GM19043 (cell line): Measurements from ENCODE around the gene SUGP2.

Experiments
- ATAC-seq: cut with Tn5 transposase; IDR thresholded peaks from one replicate; pipeline ENCODE4 v1.9.1; 2021; ENCODE audit warnings: low read depth; ENCODE audit not compliant: unreplicated experiment

Gene SUGP2

DNA sequence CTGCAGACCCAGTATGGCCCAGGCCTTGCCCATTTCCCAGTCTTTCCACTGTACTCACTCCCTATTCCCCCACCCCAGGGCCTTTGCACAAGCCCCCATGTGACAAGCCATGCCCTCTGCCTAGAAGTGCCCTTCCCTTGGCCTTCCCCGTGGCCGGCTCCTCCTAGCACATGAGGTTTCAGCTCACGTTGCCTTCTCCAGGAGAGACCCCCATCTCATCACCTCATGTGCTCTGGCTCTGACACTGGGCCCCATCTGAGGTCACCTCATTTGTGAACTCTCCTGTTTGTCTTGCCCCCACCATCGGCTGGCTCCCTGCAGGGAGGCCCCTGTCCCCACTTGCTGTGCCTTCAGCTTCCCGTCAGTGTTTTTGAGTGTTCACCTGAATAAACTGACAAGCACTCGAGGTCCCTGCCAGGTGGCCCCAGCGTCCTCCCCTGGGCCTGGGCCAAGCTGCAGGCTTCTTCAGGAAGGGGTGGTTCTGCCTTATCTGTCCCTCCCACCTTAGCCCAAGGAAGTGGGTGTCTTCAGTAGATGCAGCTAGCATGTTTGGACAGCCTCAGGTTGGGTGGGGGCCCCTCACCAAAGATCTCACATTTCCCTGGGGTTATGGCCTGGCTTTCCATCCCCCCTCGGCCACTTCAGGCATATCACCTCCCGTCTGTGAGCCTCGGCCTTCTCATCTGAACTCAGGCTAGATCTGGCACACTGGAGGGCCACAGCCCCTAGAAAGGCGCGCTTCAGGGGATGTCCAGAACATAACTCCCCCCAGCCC, 26.7 kb upstream of the SUGP2 start:
- no peak for ATAC-seq

DNA sequence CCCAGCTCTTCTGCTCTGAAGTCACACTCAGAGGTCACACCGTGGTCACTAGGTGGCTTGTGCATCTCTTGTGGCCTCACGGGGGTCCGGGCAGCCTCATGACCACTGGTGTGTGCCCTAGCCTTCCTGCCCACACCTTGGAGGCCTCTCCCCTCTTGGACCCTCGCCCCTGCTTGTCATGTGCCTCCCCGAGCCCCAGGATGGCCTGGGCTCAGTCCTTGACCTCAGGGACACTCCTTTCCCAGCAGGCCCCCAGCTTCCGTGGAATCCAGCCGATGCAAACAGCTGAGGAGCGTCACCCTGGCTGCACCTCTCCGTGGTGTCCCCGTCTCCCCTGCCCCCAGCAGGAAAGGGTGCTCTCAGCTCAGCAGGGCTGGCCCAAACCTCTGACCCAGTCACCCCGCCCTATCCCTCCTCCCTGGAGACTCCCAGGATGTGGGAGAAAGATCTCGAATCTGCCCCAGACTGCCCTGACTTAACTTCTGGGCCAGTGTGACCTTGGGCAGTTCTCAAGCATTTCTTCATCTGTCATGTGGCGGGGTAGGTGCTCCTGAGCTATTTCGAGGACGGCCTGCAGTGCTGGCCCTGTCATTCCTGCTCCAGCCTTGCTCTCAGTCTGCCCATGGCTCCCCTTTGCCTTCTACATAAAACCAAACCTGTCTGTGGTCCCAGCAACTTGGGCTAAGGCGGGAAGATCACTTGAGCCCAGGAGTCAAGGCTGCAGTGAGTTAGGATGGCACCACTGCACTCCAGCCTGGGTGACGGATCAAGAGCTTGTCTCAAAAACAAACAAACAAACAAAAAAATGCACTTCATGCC, 25.9 kb upstream of the SUGP2 start:
- no peak for ATAC-seq

DNA sequence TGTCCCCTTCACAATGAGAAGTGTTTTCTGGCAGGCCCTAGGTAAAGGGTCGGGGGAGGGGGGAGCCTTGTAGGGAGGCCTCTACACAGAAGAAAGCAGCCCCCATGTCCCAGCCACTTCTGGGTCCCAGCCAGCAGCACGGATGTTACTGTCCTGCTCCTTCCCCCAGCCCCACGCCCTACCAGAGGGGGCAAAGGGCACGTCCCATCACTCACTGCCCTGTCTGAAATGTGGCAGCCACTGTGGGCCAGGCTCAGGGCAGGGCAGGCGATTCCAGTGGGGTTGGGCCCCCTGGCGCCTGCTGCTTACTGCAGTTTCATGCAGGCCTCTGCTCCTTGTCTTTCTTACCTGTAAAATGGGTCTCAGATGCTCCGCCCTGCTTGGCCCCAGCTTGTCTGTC, 24.4 kb upstream of the SUGP2 start:
- no peak for ATAC-seq

DNA sequence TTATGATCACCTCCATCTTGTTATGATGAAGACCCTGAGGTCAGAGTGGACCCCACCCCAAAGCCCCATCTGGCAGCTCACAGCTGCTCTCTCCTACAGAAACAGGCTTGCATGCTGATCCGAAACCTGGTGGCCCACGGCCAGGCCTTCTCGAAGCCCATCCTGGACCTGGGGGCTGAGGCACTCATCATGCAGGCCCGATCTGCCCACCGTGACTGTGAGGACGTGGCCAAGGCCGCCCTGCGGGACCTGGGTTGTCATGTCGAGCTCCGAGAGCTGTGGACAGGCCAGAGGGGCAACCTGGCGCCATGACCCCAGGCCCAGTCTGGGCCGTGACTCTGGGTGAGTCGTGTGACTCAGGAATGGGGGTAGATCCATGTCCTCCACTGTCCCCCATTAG, 24.0 kb upstream of the SUGP2 start:
- no peak for ATAC-seq

DNA sequence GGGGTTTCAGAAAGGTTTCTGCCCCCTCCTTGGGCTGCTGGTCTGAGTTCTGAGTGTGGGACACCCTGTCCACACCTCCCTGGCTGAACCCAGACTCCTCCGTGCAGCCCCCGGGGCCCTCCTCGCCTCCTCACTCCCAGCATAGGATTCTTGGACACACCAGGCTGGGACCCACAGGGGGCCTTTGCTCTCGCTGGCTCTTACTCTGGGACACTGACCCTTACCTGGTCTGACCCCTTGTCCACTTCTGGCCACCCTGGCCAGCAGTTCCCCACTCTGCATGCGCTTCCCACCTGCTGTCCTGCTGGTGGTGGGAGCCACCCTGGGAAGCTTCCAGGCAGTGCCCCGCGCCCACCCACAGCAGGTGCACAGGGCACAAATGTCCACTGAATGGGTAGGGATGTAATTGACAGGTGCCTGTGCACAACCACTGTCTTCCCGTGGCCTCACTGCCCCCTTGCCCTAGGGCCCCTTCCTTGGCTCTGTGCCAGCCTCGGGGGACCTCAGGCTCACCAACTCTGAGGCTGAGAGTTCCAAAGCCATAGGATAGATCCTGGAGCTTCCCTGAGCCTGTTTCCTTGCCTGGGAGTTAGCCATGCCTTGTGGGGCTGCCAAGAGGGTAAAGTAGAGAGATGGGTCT, 23.4 kb upstream of the SUGP2 start:
- no peak for ATAC-seq

DNA sequence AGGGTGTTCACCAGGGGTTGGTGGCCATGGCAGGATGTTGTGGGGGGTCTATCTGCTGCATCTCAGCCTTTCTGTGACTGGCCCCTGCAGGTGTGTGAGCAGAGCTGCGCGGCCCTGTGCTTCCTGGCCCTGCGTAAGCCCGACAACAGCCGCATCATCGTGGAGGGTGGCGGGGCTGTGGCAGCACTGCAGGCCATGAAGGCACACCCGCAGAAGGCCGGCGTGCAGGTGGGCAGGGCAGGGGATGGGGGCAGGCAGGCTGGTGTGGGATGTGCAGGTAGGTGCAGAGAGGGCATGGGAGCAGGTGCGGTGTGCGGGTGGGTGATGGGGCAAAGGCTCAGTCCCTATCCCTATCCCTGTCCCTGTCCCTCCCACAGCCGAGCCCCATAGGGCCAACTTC, 22.4 kb upstream of the SUGP2 start:
- ATAC-seq, result no peak

DNA sequence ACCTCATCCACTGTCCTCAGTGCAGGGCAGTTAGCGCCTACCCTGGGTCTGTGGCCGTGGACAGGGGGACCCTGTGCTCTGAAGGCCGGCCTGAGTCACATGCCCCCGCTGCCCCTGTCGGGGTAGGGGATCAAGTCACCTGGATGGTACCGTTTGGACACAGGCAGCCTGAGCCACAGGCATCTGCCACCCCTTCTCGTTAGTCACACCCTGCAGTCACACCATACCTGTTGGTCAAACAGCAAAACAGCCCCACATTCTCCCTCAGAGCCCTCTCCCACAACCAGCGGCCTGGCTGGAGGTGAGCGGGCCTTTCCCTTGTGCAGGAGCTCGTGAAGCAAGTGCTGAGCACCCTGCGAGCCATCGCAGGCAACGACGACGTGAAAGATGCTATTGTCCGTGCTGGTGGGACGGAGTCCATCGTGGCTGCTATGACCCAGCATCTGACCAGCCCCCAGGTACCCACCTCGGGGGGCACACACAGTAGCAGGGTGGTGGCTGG, 21.7 kb upstream of the SUGP2 start:
- ATAC-seq, result no peak

DNA sequence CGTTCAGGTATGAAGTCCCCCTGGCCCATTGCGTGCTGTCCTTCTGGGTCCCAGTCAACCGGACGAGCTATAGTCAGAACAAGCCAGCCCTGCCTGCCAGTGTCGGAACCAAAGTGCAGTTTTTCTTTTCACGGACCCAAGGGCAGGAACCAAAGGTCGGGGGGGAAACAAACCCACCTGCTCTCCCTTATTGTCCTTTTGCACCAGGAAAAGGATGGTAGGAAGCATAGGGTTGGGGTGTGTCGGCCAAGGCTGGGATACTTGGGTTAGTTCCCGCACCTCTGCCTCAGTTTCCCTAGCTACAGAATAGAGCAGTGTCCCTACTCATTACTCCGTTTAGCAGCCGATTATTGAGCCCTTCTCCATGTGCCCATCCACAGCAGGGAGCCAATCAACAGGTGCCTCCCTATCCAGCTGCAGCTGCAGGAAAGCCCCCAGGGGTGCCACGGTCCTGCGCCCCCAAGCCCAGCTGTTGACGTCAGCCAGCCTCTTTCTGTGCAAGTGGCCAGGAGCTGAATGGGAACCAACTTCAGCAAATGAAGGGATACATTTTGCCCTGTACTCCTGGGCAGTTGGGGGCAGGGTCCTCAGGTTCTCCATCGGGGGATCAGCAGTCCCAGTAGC, 21.1 kb upstream of the SUGP2 start:
- no peak for ATAC-seq

DNA sequence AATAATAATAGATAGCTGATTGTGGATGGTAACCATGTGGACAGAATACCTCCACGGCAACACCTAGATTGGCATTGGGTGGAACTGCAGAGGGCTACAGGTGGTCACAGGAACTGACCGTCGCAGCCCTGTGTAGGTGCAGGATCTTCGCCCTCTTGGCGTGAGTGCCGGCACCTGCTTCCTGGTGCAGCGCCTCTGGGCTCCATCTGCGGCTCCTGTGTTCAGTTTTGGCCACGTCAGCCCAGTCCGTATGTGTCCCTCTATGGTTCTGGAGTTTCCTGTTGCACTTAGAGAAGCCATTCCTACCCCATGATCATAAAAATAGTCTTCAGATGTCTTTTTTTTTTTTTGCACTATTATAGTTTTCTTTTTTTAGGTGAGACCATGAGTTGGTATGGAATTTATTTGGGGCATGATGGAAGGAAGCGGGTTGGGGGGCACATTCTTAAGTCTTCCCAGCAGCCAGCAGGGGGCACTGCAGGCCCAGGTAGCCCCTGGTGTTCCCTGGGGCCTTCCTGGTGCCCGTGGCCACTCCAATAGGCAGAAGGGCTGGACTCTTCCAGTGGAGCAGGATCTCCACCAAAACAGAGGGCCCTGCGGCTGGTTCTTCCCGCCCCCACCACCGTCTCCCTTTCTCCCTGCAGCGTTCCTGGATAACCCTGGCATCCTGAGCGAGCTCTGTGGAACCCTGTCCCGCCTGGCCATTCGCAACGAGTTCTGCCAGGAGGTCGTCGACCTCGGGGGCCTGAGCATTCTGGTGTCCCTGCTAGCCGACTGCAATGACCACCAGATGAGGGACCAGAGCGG, 20.4 kb upstream of the SUGP2 start:
- ATAC-seq, result no peak

DNA sequence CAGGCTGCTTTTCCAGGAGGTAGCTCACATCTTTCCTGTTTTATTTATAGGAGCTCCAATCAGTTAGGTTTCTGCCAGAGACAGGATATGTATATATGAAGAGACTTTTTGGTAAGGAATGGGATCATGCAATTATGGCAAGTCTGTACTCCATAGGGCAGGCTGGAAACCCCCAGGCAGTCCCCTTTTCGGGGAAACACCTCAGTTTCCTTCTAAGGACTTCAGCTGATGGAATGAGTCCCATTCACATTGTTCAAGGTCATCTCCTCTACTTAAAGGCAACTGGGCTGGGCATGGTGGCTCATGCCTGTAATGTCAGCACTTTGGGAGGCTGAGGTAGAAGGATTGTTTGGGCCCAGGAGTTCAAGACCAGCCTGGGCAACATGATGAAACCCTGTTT, 19.6 kb upstream of the SUGP2 start:
- ATAC-seq, result no peak

DNA sequence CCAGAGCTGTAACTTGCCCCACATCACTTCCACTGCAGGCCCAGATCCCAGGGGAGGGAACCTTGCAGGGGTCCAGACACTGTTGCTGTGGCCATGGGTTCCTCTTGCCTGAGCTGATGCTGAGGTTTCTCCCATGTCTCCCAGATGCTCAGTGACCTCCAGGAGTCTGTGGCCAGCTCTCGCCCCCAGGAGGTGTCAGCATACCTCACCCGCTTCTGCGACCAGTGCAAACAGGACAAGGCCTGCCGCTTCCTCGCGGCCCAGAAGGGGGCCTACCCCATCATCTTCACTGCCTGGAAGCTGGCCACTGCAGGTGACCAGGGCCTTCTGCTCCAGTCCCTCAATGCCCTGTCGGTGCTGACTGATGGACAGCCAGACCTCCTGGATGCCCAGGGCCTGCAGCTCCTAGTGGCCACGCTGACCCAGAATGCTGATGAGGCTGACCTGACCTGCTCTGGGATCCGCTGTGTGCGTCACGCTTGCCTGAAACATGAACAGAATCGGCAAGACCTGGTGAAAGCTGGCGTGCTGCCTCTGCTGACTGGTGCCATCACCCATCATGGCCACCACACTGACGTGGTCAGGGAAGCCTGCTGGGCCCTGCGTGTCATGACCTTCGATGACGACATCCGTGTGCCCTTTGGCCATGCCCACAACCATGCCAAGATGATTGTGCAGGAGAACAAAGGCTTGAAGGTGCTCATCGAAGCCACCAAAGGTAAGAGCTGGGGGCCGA, 18.3 kb upstream of the SUGP2 start:
- no peak for ATAC-seq

DNA sequence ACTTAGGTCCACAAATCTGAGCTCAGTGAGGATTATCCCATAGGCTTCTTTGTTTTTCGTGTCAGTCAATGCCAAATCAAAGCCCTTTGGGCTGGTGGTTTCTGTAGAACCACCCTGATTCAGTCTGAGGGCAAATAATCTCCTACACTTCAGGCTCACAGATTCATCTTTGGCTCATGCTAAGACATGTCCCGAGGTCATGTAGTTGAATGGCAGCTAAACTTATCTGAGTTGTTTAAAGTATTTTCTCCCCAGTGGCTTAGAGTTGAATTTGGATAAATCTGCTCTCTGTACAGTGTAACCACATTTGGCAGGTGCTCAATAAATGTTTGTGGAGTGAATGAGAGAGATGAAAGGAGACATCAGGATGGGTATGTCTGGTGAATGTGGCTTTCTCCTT, 17.4 kb upstream of the SUGP2 start:
- no peak for ATAC-seq

DNA sequence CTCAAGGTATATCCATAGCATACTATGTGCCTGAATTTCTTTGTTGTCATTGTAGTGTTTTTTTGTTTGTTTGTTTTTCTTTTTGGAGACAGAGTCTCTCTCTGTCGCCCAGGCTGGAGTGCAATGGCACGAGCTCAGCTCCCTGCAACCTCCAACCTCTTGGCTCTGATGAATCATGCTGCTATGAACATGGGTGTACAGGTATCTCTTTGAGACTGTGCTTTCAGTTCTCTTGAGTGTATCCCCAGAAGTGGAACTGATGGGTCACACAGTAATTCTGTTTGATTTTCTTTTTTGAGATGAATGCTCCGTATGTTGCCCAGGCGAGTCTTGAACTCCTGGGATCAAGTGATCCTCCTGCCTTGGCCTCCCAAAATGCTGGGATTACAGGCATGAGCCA, 16.8 kb upstream of the SUGP2 start:
- no peak for ATAC-seq

DNA sequence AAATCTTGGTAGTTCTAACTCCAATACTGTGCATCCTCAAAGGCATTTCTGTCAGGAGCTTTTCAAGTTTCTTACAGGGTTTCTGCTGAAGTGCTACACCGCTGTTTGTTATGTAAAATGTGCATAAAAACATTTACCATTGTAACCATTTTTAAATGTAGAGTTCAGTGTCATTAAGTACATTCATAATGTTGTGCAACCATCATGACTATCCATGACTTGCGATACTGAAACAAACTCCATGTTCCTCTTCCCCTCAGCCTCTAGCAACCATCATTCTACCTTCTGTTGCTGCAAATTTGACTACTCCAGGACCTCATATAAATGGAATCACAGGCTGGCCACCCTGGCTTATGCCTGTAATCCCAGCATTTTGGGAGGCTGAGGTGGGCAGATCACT, 16.1 kb upstream of the SUGP2 start:
- no peak for ATAC-seq

DNA sequence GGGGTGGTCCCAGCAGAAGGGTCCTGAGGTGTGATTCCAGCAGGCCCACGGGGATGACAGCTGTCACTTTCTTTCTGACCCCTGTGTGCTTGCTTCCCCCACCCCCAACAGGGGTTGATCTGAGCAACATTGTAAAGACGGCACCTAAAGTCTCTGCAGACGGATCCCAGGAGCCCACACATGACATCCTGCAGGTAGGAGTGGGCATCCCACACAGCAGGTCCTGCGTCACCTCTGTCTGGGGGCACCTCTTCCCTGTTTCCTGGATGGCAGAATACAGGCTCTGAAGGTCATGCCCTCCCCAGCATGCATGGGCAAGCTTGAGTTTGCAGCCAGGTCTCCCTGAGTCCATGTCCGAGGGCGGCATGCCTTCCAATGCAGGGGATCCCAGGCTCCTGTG, 10.6 kb upstream of the SUGP2 start:
- no peak for ATAC-seq

DNA sequence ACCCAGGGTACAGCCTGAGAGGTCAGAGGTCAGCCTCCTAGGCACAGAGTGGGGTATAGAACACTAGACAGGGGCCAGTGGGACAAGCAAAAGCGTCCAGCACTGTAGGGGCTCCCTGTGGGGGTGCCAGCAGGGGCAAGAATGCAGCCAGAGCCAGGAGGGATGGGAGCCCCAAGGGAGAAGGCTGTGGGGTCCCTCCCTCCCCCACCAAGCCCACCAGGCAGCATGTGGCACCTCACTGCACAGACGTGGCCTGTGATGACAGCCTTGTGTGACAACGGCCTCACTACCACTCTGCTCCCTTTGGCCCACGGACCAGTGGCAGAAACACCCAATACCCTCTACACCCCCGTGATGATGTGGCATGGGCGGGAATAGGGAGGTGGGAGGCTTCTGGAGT, 10.2 kb upstream of the SUGP2 start:
- no peak for ATAC-seq

DNA sequence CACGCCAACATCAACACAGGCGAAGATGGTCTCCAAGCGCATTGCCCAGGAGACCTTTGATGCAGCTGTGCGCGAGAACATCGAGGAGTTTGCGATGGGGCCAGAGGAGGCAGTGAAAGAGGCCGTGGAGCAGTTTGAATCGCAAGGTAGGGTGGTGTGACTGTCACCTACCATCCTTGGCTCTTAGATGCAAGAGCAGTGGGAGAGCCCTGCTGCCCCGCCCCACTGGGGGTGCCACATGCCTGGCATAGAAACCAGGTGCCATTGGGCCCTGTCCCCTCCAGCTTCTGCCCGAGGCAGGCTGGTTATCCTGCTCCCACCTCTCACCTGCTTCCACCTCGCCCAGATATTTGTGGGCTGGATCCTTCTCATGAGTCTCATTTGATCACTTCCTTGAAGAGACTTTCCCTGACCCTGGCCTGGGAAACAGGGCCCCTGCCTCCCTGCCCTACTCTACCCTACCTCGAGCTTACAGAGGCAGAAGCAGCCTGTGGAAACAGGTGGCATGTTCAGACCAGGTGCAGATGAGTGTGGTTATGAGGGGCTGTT, 9.5 kb upstream of the SUGP2 start:
- ATAC-seq, result no peak

DNA sequence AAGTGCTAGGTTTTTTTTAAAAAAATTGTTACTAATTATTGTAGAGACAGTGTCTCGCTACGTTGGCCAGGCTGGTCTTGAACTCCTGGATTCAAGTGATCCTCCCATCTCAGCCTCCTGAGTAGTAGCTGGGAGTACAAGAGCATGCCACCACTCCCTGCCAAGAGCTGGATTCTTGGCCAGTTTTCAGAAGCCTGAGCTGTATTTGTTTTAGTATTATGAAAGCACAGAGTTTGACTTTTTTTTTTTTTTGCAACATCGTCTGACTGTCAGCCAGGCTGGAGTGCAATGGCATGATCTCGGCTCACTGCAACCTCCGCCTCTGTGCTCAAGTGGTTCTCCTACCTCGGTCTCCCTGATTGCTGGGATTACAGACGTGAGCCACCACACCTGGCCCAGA, 7.1 kb upstream of the SUGP2 start:
- no peak for ATAC-seq

DNA sequence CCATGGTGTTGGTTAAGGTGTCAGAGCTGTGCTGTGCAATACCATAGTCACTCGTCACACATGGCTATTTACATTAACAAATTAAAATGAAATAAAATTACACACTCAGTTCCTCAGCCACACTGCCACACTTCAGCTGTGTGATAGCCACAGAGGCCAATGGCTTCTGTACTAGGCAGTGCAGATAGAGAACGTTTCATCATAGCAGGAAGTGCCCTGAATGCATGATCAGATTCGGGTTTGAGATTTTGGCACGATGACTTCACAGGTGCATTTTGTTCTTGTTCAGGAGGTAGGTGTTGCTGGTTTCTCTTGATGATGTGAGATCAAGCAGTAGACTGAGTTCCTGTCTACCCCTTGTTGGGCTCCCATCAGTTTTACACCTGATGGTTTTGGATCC, 6.6 kb upstream of the SUGP2 start:
- ATAC-seq, result no peak
